Body of pancreas (tissue), 4 donors: ENCODE measurements around the gene ATRNL1. TPM values are rescaled to one million over a fixed set of nuclear protein-coding genes. Genes with fewer than 3 reads are reported as not detected.

Experiments used
- ATAC-seq: fragments of 150-250 bp; one replicate; pipeline ENCODE4 v1.9.1; 2016
- DNase-seq, 4 donors: peaks; one replicate each; pipeline ENCODE4 v3.0.0-alpha.2; 2019
- H3K27ac ChIP-seq, 4 donors: fragments of 200-600 bp; sonication (generic); 1 replicate in 3 of 4; 2 replicates in 1 of 4; pipeline versions ENCODE4 v1.5.1 to v1.6.1; 2016 to 2019; ENCODE audit warnings: mild to moderate bottlenecking in 1 of 4, mixed read lengths in 1 of 4, moderate library complexity in 1 of 4
- H3K27me3 ChIP-seq, 2 donors: fragments of 200-600 bp; sonication (generic); one replicate each; pipeline ENCODE4 v1.6.0; 2016; ENCODE audit warnings: mild to moderate bottlenecking in 1 of 2
- H3K36me3 ChIP-seq, 2 donors: fragments of 200-600 bp; sonication (generic); replicated peaks in 1 of 2; 2 replicates each; pipeline ENCODE4 v1.5.1; 2016; ENCODE audit warnings: low read depth in 2 of 2; ENCODE audit not compliant: insufficient read depth in 1 of 2
- H3K4me1 ChIP-seq: fragments of 200-600 bp; sonication (generic); one replicate; pipeline ENCODE4 v1.6.0; 2016
- H3K4me3 ChIP-seq, 2 donors: fragments of 200-600 bp; sonication (generic); 1 replicate in 1 of 2; 2 replicates in 1 of 2; pipeline ENCODE4 v1.5.1; 2016 to 2019
- H3K9me3 ChIP-seq, 3 donors: fragments of 200-600 bp; sonication (generic); 1 replicate in 2 of 3; 2 replicates in 1 of 3; pipeline ENCODE4 v1.5.1; 2016
- CTCF ChIP-seq, 7 experiments: fragments of 450-650 bp in 4 of 7; fragments of 200-600 bp in 3 of 7; sonication (generic) in 3 of 7; IDR thresholded peaks; one replicate each; pipeline ENCODE4 v1.5.1; 2016 to 2019; ENCODE audit warnings: antibody characterized with exemption in 7 of 7
- POLR2A ChIP-seq, 3 donors: fragments of 450-650 bp; IDR thresholded peaks; one replicate each; pipeline ENCODE4 v1.6.1; 2016; ENCODE audit warnings: antibody characterized with exemption in 3 of 3, mild to moderate bottlenecking in 2 of 3
- WGBS, 2 donors: methylation state at CpG; one replicate each; pipeline ENCODE4 v1.1.5; 2017; 5-methylcytosine and 5-hydroxymethylcytosine counted together
- intact Hi-C: fragments of 100-400 bp; cut with DNase I; formaldehyde crosslinking; loops from one replicate; pipeline ENCODE4 v1.15.1; 2023
- total RNA-seq, 2 donors: library from RNA; depleted of rRNA; stranded (reverse); fragments of >200 nt; gene quantifications; one replicate each; pipeline ENCODE4 v1.1.0, GENCODE V29; 2016

The ATRNL1 gene
- total RNA-seq, 2 donors from 2014 or later: 3.0 to 6.5 TPM

- 68 to 84% methylated on average over 1 of the region's 1 CpG for WGBS, 2 donors
Measured at GRCh38 chr10:115422624-115423023, 329.5 kb downstream of the ATRNL1 start.

GRCh38 chr10:115427611-115428010, 334.4 kb downstream of the ATRNL1 start:
- Histone ChIP-seq H3K4me1 (no peaks in the 10 kb centered on the region), H3K36me3 (no peaks in the 10 kb centered on the region), H3K9me3 (no peaks in the 10 kb centered on the region), H3K27me3 (no peaks in the 10 kb centered on the region), H3K4me3 (no peak overlapping the region), H3K27ac (no peak overlapping the region)
- WGBS, 2 donors: 50 to 82% methylated on average over 2 of the region's 2 CpGs
- DNase-seq: no peak
- intact Hi-C loops: no loop called here
- TF ChIP-seq CTCF (IDR thresholded peaks at IDR 0.05) (no peak), POLR2A (IDR thresholded peaks at IDR 0.05) (no peak)
- no peak for ATAC-seq

More at GRCh38 chr10:115422624-115423023, 329.5 kb downstream of the ATRNL1 start:
- intact Hi-C loops: no loop called here
- H3K27me3 ChIP-seq: no peaks in the 10 kb centered on the region
- no peaks in the 10 kb centered on the region for H3K9me3 ChIP-seq
- no peaks in the 10 kb centered on the region for H3K4me1 ChIP-seq
- DNase-seq (no peak), ATAC-seq (no peak)
- H3K4me3 ChIP-seq: no peak overlapping the region
- no peak for TF ChIP-seq POLR2A (IDR thresholded peaks at IDR 0.05)
- H3K36me3 ChIP-seq: no peaks in the 10 kb centered on the region
- H3K27ac ChIP-seq: no peak overlapping the region

- 10 to 15% methylated on average over 4 of the region's 4 CpGs for WGBS, 2 donors
- H3K9me3 ChIP-seq: no peaks in the 10 kb centered on the region
- no peak for TF ChIP-seq POLR2A (IDR thresholded peaks at IDR 0.05)
- peak in 3 of 7 experiments; percentile 8 to 29 (median 25) for TF ChIP-seq CTCF (IDR thresholded peaks at IDR 0.05)
- intact Hi-C loops: no loop called here
- H3K4me3 ChIP-seq: no peak overlapping the region
- H3K36me3 ChIP-seq: no peaks in the 10 kb centered on the region
- no peak for ATAC-seq
- no peak for DNase-seq
- H3K4me1 ChIP-seq: no peaks in the 10 kb centered on the region
- no peak overlapping the region for H3K27ac ChIP-seq
- H3K27me3 ChIP-seq: no peaks in the 10 kb centered on the region
Measured at GRCh38 chr10:115432188-115432819, 339.1 kb downstream of the ATRNL1 start.

- DNase-seq (no peak), ATAC-seq (no peak)
- no peaks in the 10 kb centered on the region for H3K27me3 ChIP-seq
- 69 to 75% methylated on average over 3 of the region's 3 CpGs for WGBS, 2 donors
- H3K27ac ChIP-seq: no peak overlapping the region
- H3K4me1 ChIP-seq: no peaks in the 10 kb centered on the region
- intact Hi-C loops: no loop called here
- H3K36me3 ChIP-seq: no peaks in the 10 kb centered on the region
- TF ChIP-seq POLR2A (IDR thresholded peaks at IDR 0.05): no peak
- TF ChIP-seq CTCF (IDR thresholded peaks at IDR 0.05): no peak
- no peak overlapping the region for H3K4me3 ChIP-seq
- H3K9me3 ChIP-seq: no peaks in the 10 kb centered on the region
Measured at GRCh38 chr10:115436999-115437398, 343.8 kb downstream of the ATRNL1 start.

- intact Hi-C loops: no loop called here
- Histone ChIP-seq H3K36me3 (no peaks in the 10 kb centered on the region), H3K27ac (no peak overlapping the region), H3K4me1 (no peaks in the 10 kb centered on the region), H3K27me3 (no peaks in the 10 kb centered on the region), H3K4me3 (no peak overlapping the region), H3K9me3 (no peaks in the 10 kb centered on the region)
- DNase-seq (no peak), ATAC-seq (no peak)
- peak in 2 of 7 experiments; percentile 6 to 9 for TF ChIP-seq CTCF (IDR thresholded peaks at IDR 0.05)
- TF ChIP-seq POLR2A (IDR thresholded peaks at IDR 0.05): no peak
- 56 to 70% methylated on average over 2 of the region's 2 CpGs for WGBS, 2 donors
Measured at GRCh38 chr10:115441907-115442545, 348.9 kb downstream of the ATRNL1 start.
